Nephron (organoid): Measurements from ENCODE around the gene LGI2.

ENCODE experiments used
- H3K27ac Mint-ChIP-seq, 3 experiments: 2 replicates each; pipeline ENCODE4 v1.8.0; 2020; ENCODE audit warnings: mixed read lengths in 3 of 3, mild to moderate bottlenecking in 2 of 3, moderate library complexity in 1 of 3
- H3K27me3 Mint-ChIP-seq: 2 replicates; pipeline ENCODE4 v1.8.0; 2021; ENCODE audit warnings: low read depth, mild to moderate bottlenecking, moderate library complexity, mixed read lengths
- H3K36me3 Mint-ChIP-seq: 2 replicates; pipeline ENCODE4 v1.8.0; 2020; ENCODE audit warnings: low read depth, mixed read lengths
- H3K4me1 Mint-ChIP-seq: 2 replicates; pipeline ENCODE4 v1.8.0; 2020; ENCODE audit warnings: mixed read lengths
- H3K4me3 Mint-ChIP-seq, 3 experiments: 2 replicates each; pipeline ENCODE4 v1.8.0; 2020; ENCODE audit warnings: mild to moderate bottlenecking in 3 of 3, mixed read lengths in 3 of 3, moderate library complexity in 2 of 3
- H3K9me3 Mint-ChIP-seq: 2 replicates; pipeline ENCODE4 v1.8.0; 2020; ENCODE audit warnings: mixed read lengths
- TF ChIP-seq, protein P1 (sequence below), 3 experiments: fragments of 200-600 bp; sonication (generic); IDR thresholded peaks; one replicate each; pipeline ENCODE4 v1.5.0; 2021; ENCODE audit warnings: antibody characterized with exemption in 3 of 3; ENCODE audit not compliant: unreplicated experiment in 3 of 3

The LGI2 gene

GRCh38 chr4:24973747-24974601 lies 56.8 kb downstream of the LGI2 start:
- TF ChIP-seq, protein P1, sequence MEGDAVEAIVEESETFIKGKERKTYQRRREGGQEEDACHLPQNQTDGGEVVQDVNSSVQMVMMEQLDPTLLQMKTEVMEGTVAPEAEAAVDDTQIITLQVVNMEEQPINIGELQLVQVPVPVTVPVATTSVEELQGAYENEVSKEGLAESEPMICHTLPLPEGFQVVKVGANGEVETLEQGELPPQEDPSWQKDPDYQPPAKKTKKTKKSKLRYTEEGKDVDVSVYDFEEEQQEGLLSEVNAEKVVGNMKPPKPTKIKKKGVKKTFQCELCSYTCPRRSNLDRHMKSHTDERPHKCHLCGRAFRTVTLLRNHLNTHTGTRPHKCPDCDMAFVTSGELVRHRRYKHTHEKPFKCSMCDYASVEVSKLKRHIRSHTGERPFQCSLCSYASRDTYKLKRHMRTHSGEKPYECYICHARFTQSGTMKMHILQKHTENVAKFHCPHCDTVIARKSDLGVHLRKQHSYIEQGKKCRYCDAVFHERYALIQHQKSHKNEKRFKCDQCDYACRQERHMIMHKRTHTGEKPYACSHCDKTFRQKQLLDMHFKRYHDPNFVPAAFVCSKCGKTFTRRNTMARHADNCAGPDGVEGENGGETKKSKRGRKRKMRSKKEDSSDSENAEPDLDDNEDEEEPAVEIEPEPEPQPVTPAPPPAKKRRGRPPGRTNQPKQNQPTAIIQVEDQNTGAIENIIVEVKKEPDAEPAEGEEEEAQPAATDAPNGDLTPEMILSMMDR (IDR thresholded peaks at IDR 0.05; ENCODE audit: unreplicated experiment in 3 of 3) = no peak
- Mint-ChIP-seq H3K9me3 (peaks cover 3% of the 10 kb centered on the region), H3K4me3 (no peak overlapping the region), H3K36me3 (no peaks in the 10 kb centered on the region), H3K4me1 (peaks cover 8% of the 10 kb centered on the region), H3K27me3 (peaks cover 40% of the 10 kb centered on the region), H3K27ac (peak overlapping the region; percentile 92 to 97 (median 92))

DNA sequence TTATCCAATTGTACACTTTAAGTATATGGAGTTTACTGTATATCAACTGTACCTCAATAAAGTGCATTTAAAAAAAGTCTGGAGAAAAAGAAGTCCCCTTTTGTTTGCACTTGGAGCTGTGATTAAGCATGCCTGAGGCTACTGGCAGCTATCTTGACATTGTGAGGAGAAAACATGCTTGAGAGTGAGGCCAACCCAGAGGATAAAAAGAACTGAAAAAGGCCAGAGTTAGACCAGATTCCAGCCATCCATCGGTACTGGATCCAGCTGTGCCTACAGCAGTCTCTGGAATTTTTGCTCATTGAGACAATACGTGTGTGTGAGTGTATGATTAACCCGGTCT lies 57.4 kb downstream of the LGI2 start:
- H3K9me3 Mint-ChIP-seq = peaks cover 3% of the 10 kb centered on the region
- H3K4me1 Mint-ChIP-seq = peaks cover 8% of the 10 kb centered on the region
- H3K27me3 Mint-ChIP-seq = peaks cover 40% of the 10 kb centered on the region
- TF ChIP-seq, protein P1 (IDR thresholded peaks at IDR 0.05; ENCODE audit: unreplicated experiment in 3 of 3) = no peak
- H3K36me3 Mint-ChIP-seq = no peaks in the 10 kb centered on the region
- H3K27ac Mint-ChIP-seq = peak overlapping the region; percentile 92 to 97 (median 92)
- no peak overlapping the region for H3K4me3 Mint-ChIP-seq

DNA sequence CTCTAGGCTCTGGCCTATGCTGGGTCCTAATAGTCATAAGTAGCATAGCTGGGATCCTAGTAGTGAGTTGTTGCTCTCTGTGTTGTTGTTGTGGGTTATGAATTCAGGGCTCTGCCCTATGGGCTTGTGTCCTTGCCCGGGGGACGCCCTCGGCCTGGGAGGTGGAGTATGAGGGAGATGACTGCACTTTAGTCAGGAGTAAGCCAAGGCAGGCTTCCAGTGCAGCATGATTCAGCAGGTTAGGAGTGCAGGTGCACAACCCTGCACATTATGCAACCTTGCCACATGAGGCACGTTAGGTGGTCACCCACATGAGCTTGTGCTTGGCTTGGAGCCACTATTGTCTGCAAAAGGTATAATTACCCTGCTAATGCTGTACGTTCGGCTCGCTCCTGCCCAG lies 59.6 kb downstream of the LGI2 start:
- Mint-ChIP-seq H3K27me3 (peaks cover 28% of the 10 kb centered on the region), H3K27ac (no peak overlapping the region), H3K4me3 (no peak overlapping the region), H3K4me1 (peaks cover 8% of the 10 kb centered on the region), H3K36me3 (no peaks in the 10 kb centered on the region), H3K9me3 (peaks cover 8% of the 10 kb centered on the region)
- TF ChIP-seq, protein P1 (IDR thresholded peaks at IDR 0.05; ENCODE audit: unreplicated experiment in 3 of 3) = no peak

DNA sequence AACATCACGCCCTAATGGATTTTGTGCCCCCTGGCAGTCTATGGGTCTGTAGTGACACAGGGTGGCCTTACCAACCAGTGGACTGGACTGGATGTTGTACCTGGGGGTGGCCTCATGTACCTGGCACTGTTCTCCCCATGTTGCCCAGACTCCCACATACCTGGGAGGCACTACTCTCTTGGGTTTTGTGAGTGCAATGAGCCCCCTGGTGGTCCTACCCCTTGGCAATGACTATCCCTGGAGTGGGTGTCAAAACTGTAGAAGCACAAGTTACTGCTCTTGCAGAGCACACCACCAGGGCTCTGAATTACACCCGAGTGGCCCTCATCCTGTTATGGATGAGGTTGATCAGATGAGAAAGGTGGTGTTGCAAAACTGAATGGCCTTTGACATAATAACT lies 60.1 kb downstream of the LGI2 start:
- H3K27me3 Mint-ChIP-seq = peaks cover 23% of the 10 kb centered on the region
- H3K27ac Mint-ChIP-seq = no peak overlapping the region
- H3K4me3 Mint-ChIP-seq = no peak overlapping the region
- no peaks in the 10 kb centered on the region for H3K36me3 Mint-ChIP-seq
- TF ChIP-seq, protein P1 (IDR thresholded peaks at IDR 0.05; ENCODE audit: unreplicated experiment in 3 of 3) = no peak
- H3K4me1 Mint-ChIP-seq = peaks cover 8% of the 10 kb centered on the region
- H3K9me3 Mint-ChIP-seq = peaks cover 14% of the 10 kb centered on the region

DNA sequence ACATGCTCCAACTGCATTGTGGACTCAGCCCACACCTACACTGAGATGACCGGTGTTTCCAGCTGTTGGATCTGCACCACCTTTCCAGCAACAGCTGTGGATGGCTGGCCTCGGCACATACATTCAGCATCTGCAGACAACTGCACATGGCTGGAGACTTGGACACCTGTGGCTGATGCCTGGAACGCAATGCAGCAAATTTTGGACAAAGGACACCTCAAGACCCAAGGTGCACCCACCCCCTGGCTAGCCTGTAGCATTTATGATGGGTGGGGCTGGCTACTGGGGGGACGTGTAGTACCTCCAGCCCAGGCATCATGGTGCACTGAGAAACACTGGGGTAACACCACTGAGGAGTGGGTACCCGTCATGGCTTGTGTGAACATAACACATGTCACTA lies 60.6 kb downstream of the LGI2 start:
- Mint-ChIP-seq H3K27me3 (peaks cover 22% of the 10 kb centered on the region), H3K27ac (no peak overlapping the region), H3K4me3 (no peak overlapping the region), H3K4me1 (peaks cover 8% of the 10 kb centered on the region), H3K9me3 (peaks cover 17% of the 10 kb centered on the region), H3K36me3 (no peaks in the 10 kb centered on the region)
- TF ChIP-seq, protein P1 (IDR thresholded peaks at IDR 0.05; ENCODE audit: unreplicated experiment in 3 of 3) = no peak

DNA sequence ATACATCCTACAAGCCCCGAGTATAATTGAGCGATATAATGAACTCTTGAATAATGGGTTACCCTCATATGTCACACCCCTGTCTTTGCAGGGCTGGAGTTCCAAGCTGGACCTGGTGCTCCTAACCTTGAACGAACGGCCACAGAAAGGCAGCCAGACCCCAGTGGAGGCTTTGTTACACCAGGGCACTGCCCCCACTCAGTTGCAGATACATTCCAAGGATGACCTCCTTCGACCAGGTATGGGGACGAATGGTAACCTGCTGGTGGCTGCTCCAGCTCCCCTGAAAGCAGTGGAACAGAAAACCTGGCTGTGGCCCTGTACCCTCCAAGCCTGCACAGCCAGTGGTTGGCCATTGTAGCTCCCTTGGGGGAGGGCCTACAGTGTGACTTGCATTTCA lies 61.3 kb downstream of the LGI2 start:
- Mint-ChIP-seq H3K27me3 (peaks cover 22% of the 10 kb centered on the region), H3K4me3 (no peak overlapping the region), H3K36me3 (no peaks in the 10 kb centered on the region), H3K27ac (no peak overlapping the region), H3K9me3 (peaks cover 21% of the 10 kb centered on the region), H3K4me1 (peaks cover 8% of the 10 kb centered on the region)
- TF ChIP-seq, protein P1 (IDR thresholded peaks at IDR 0.05; ENCODE audit: unreplicated experiment in 3 of 3) = no peak
